Activated gamma-delta T cell treated with Interleukin-2 at 50 U/mL for 16 hours (primary cell): Measurements from ENCODE around the gene AWAT2.

Experiments
- DNase-seq: peaks from one replicate; pipeline ENCODE4 v3.0.0-alpha.2; 2020

The AWAT2 gene

GRCh38 chrX:70049925-70050324, at the start of gene AWAT2:
AWAT2 (minus strand) TSS chrX:70049938; CDS start chrX:70049932, 6 bp downstream.
- no peak for DNase-seq

GRCh38 chrX:70096052-70096451, 46.3 kb upstream of the AWAT2 start:
- no peak for DNase-seq

- DNase-seq, result no peak
Observed at GRCh38 chrX:70092247-70092646, 42.5 kb upstream of the AWAT2 start.

GRCh38 chrX:70089604-70090297, 40.0 kb upstream of the AWAT2 start:
- no peak for DNase-seq

- DNase-seq, result no peak
Observed at GRCh38 chrX:70088751-70089150, 39.0 kb upstream of the AWAT2 start.

GRCh38 chrX:70087857-70088630, 38.3 kb upstream of the AWAT2 start:
- no peak for DNase-seq

GRCh38 chrX:70084592-70085240, 35.0 kb upstream of the AWAT2 start:
- DNase-seq, result no peak

GRCh38 chrX:70082723-70083122, 33.0 kb upstream of the AWAT2 start:
- no peak for DNase-seq

GRCh38 chrX:70079870-70080269, 30.1 kb upstream of the AWAT2 start:
- DNase-seq, result no peak

GRCh38 chrX:70079297-70079696, 29.6 kb upstream of the AWAT2 start:
- no peak for DNase-seq

- DNase-seq, result no peak
Observed at GRCh38 chrX:70066646-70067045, 16.9 kb upstream of the AWAT2 start.

- no peak for DNase-seq
Observed at GRCh38 chrX:70062961-70063550, 13.3 kb upstream of the AWAT2 start.

GRCh38 chrX:70062076-70062475, 12.3 kb upstream of the AWAT2 start, which contains the start of gene OTUD6A:
OTUD6A (plus strand) TSS chrX:70062457; CDS start chrX:70062525, 68 bp downstream.
- no peak for DNase-seq

- no peak for DNase-seq
Observed at GRCh38 chrX:70054391-70054790, 4.7 kb upstream of the AWAT2 start.

- DNase-seq, result no peak
Observed at GRCh38 chrX:70052895-70053615, 3.3 kb upstream of the AWAT2 start.

GRCh38 chrX:70049406-70049805, 332 bp downstream of the AWAT2 start:
- no peak for DNase-seq

GRCh38 chrX:70046978-70047377, 2.8 kb downstream of the AWAT2 start:
- DNase-seq, result no peak

- DNase-seq, result no peak
Observed at GRCh38 chrX:70044541-70045245, 5.0 kb downstream of the AWAT2 start.

- DNase-seq, result no peak
Observed at GRCh38 chrX:70043685-70044084, 6.1 kb downstream of the AWAT2 start.

- no peak for DNase-seq
Observed at GRCh38 chrX:70042399-70043371, 7.1 kb downstream of the AWAT2 start.

GRCh38 chrX:70041993-70042392, 7.7 kb downstream of the AWAT2 start:
- no peak for DNase-seq
